CD4-positive, alpha-beta T cell treated with Interleukin-15 for 4 hours (primary cell): ENCODE data around the gene ABCC11.

Source experiments
- DNase-seq: peaks from one replicate; pipeline ENCODE4 v3.0.0-alpha.2; 2020; ENCODE audit warnings: low spot score

Gene ABCC11

DNA sequence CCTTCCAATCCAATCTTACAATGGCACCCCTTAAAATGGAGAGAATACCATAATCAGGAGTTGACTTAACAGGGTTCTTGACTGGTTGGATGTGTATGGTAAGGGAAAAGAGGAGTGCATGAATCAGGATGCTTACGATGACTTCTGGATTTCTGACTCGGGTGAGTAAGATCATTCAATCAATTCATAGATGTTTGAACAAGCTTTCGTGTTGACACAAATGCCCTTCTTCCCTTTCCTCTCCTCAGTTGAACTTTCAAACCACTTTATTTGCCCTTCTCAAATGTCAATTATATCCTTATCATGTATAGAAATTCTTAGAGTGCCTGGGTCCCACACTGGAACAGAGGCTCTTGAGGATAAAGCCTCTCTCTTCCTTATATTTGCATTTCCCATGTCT is 117.4 kb downstream of the ABCC11 start:
- DNase-seq = no peak

DNA sequence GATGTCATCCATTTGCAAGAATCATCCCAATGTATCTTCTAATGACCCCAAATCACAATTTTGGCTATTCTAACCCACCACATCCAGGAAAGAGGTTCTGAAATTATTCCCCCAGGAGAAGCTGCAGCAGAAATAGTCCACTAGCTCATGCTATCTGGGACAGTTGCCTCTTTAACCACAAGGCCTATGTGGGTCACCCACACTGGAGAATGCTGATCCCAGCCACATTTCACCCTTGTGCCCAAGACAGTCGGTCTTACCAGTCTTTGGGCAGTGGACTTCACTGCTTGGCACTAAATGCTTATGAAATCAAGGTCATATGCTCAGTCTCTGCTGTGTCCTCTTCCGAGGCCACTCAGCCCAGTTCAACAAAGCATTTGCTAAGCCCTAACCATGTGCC is 118.6 kb downstream of the ABCC11 start:
- no peak for DNase-seq

DNA sequence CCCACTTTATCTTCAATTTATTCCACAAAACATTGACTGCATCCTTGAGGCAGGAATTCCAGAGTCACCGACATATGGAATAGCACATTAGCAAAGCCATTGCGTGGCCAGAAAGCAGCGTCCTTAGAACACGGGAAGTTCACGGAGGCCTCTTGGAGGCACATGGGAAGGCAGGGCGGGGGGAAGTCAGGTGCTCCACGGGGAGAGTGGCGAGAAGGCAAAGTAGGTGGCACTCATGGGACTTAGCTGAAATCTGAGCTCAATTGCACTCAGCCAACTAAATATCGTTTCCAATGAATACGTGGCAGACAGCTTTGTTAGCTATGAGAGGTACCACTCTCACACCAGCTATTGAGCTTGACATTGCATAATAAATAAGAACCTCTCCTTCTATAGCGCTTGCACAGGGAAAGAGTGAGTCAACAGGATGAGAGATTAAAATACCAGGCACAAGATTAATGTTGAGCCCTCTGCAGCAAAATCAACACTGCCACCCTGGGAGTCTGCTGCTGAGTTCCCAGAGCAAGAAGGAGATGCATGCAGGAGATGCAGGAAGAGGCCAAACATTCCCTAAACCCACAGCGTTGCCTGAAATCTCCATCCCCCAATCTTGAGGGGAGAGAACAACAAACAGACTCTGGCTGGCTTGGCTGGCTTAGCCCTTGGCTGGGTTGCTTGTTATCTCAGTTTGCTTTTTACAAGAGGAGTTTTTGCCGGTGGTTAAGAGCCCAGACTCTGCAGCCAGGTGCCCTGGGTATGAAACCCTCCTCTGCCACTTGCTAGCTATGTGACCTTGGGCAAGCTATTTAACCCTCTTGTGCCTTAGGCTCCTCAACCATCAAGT is 120.3 kb downstream of the ABCC11 start:
- DNase-seq = no peak

- DNase-seq = no peak
These were observed 121.5 kb downstream of the ABCC11 start for GRCh38 chr16:48125888-48126287.

DNA sequence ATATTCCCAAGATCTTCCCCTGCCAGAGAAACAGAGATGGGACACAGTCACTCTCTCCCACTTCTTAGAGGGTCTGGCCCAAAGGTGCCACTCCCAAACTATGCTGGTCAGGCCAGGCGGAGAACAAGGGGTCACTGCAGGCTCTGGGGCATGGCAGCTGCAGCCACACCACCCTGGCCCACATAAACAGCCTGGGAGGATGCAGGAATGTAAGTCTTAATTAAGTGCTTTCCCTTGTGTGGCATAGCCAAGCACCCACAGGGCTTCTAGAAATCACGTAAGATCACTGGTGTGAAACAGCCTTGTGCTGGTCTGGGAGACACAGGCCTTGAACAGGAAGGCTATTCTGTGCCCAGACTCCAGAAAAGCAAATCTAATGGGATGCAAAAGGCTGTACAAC is 123.1 kb downstream of the ABCC11 start:
- DNase-seq = no peak

GRCh38 chr16:48123104-48123788 is 124.1 kb downstream of the ABCC11 start:
- DNase-seq = no peak

DNA sequence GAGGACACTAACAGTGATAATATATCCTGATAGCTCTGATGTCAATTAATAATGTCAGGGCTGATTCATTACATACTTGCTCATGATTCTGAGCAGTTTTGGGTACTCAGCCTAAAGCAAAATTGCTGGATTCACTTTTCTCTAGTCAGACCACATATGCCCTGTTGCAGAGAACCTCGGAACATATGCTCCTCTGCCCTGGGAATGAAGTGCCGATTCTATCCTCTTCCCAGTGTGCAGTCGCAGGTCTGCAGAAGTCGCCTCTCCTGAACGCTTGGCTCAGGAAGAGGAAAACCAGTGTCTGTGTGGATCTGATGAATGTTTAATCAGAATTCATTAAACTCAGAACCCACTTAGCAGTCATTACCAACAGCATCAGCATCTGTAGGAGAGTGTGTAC is 126.1 kb downstream of the ABCC11 start:
- no peak for DNase-seq

DNA sequence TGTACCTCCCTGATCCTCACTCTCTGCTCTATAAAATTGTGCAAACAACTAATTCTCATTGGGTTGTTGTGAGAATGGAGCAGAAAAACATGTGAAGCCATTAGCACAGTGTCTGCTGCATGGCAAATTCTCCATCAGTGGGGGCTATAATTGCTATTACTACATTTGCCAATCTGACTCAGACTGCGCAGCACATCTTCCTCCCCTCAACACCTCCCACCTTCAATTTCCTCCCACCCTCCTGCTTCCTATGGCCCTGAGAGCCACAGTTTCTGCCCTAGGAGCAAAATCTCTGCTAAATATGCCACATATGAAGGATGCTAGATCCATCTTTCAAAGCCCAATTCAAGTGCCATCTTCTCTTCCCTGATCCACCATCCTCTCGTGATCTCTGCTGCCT is 128.5 kb downstream of the ABCC11 start:
- no peak for DNase-seq

DNA sequence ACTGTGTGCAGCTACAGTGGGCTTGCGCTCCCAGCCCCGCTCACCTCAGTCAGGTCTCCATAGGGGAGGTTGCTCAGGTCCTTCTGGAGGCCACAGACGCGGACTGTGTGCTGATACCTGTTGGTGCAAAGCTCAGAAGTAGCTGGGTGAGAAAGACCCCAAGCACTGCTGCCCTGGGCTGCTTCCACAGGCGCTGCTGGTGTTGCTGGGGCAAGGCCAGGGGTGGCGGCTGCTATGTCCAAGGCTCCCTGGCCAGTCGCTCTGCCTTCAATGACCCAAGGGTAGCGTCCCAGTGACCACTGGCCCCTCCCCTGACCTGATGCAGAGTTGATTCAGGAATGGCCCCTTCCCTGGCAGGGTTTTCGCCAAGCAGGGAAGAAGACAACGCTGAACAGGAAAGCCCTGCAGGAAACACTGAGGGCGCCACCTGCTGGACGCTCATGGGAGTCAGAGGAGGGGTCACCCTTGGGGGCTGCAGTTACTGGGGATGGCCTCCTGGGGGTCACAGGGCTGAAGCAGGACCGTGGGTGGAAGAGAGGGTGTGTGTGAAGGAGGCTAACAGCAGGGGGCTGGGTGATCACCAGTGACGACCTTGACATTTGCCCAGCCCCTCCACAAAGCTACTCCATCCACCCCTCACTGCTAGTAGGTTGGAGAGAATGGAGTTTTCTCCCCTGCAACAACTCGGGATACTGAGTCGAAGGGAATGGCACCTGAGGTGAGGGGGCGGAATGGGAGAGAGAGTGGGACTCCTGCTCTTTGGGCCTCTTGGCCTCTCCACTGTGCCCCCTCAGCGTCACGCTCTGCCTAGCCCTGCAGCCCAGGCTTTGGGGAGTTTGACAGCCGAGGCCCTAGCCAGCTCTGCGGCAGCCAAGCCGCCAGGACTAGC is 129.9 kb downstream of the ABCC11 start:
- peak; percentile 45 for DNase-seq
